Measurements from ENCODE around the gene TRAF2. TPM values are rescaled to one million over a fixed set of nuclear protein-coding genes. Genes with fewer than 3 reads are reported as not detected.

TRAF2 gene
- total and polyA plus RNA-seq, 2 of the 8 experiments (the other 6 are each of a cell fraction or from before 2014, with no cell fraction given): 26.9 to 50.2 TPM

GRCh38 chr9:136916330-136917184 is 30.2 kb downstream of the TRAF2 start (continued):
- TF ChIP-seq SIN3A (conservative IDR thresholded peaks at IDR 0.05 in 1 of 2, IDR thresholded peaks at IDR 0.05 in 1 of 2; ENCODE audit: low read depth in 1 of 2, low read length in 2 of 2): no peak
- no peak for TF ChIP-seq CHD7 (IDR thresholded peaks at IDR 0.05; ENCODE audit: insufficient replicate concordance, low read length)

All from H1 (cell line).